NT2/D1 (cell line): ENCODE results near the gene POLE2.
"Not testable (repeated sequence)": the region's sequence is repeated elsewhere in the genome, so short reads cannot be mapped to it uniquely, and the experiment has no call there.

Experiments
- DNase-seq: peaks from one replicate; pipeline ENCODE4 v3.0.0-alpha.2; 2011; ENCODE audit warnings: low read depth, low spot score
- H3K27me3 ChIP-seq: 2 replicates; pipeline ENCODE4 v1.6.0; 2011; ENCODE audit warnings: mild to moderate bottlenecking; ENCODE audit not compliant: insufficient read length, insufficient read depth
- H3K36me3 ChIP-seq: 2 replicates; pipeline ENCODE4 v1.6.1; 2011; ENCODE audit warnings: mild to moderate bottlenecking, low read length, mixed read lengths; ENCODE audit not compliant: insufficient read depth, insufficient read length
- H3K4me1 ChIP-seq: 2 replicates; pipeline ENCODE4 v1.5.1; 2011; ENCODE audit not compliant: insufficient read depth, insufficient read length
- H3K4me3 ChIP-seq: 2 replicates; pipeline ENCODE4 v1.5.1; 2011; ENCODE audit warnings: low read depth; ENCODE audit not compliant: insufficient read length
- H3K9ac ChIP-seq: 2 replicates; pipeline ENCODE4 v1.6.0; 2011; ENCODE audit warnings: low read depth; ENCODE audit not compliant: insufficient read length
- H3K9me3 ChIP-seq: 2 replicates; pipeline ENCODE4 v1.5.1; 2011; ENCODE audit warnings: mild to moderate bottlenecking, low read length; ENCODE audit not compliant: insufficient read depth
- SUZ12 ChIP-seq: IDR thresholded peaks from 2 replicates; pipeline ENCODE4 v1.6.1; 2011; ENCODE audit not compliant: insufficient read length, insufficient read depth; ENCODE audit errors: extremely low read depth
- YY1 ChIP-seq: IDR thresholded peaks from 2 replicates; pipeline ENCODE4 v1.6.1; 2011; ENCODE audit not compliant: insufficient read length, insufficient read depth
- ZNF274 ChIP-seq: IDR thresholded peaks from 2 replicates; pipeline ENCODE4 v1.6.1; 2011; ENCODE audit warnings: mild to moderate bottlenecking, low read depth, low read length

The POLE2 gene

DNA sequence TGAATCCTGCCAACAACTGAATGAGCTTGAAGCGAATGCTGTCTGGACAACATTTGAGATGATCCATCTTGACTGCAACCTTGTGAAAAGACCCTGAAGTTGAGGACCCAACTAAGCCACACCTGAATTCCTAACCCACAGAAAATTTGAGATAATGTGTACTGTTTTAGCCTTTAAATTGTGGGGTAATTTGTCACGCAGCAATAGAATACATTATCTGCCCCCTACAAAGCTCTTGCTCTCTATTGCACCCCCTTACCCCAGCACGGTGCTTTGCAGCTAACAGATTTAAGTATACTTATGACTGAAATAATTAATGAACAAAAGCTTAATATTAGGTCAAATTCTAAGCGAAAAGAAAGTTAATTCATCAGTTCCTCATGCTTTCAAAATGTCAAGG, 1.6 kb downstream of the POLE2 start:
- Histone ChIP-seq H3K9ac (no peak overlapping the region), H3K36me3 (peaks cover 19% of the 10 kb centered on the region), H3K9me3 (no peaks in the 10 kb centered on the region), H3K27me3 (no peaks in the 10 kb centered on the region), H3K4me3 (no peak overlapping the region), H3K4me1 (no peaks in the 10 kb centered on the region)
- TF ChIP-seq SUZ12 (no peak), YY1 (no peak), ZNF274 (no peak)
- no peak for DNase-seq

DNA sequence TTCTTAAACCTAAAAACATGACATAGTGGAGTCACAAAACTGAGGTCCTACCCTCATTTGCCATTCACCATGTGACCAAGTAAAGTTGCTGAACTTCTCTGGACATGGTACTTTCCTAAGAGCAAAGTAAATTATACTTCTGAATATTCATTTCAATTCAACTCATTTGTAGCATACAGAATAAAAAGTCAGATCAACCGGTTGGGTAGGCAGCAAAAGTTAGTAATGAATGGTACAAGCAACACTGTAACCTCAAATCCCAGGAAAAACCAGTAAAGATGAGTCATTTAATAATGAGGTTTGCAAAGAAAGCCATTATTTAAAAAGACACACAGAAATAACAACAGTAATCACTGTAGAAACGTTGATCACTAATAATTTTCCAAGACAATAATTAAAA, 8.7 kb downstream of the POLE2 start:
- H3K4me3 ChIP-seq: no peak overlapping the region
- no peaks in the 10 kb centered on the region for H3K4me1 ChIP-seq
- no peak for TF ChIP-seq ZNF274
- no peak for TF ChIP-seq SUZ12
- TF ChIP-seq YY1: no peak
- peaks cover 59% of the 10 kb centered on the region for H3K36me3 ChIP-seq
- H3K9me3 ChIP-seq: no peaks in the 10 kb centered on the region
- no peaks in the 10 kb centered on the region for H3K27me3 ChIP-seq
- DNase-seq: no peak
- H3K9ac ChIP-seq: no peak overlapping the region

- Histone ChIP-seq H3K9me3 (no peaks in the 10 kb centered on the region), H3K27me3 (no peaks in the 10 kb centered on the region), H3K36me3 (peaks cover 63% of the 10 kb centered on the region), H3K4me1 (no peaks in the 10 kb centered on the region), H3K9ac (no peak overlapping the region), H3K4me3 (no peak overlapping the region)
- DNase-seq: no peak
- TF ChIP-seq SUZ12: no peak
These were observed 10.4 kb downstream of the POLE2 start for GRCh38 chr14:49677643-49678042.

DNA sequence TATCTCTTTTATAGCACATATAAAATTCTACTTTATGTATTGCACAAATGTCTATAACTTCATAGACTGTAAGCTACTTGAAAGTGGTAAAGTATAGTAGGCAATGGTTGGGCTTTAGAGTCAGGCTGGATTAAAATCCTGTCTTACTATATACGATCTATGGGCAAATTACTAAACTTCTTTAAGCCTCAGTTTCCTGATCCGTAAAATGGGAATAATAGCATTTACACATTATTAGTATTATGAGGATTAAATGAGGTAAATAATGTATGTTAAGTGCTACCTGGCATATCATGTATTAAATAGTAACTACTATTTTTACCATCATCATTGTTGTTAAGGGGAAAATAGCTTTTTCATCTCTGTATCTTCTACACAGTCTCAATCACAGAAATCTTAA, 14.4 kb downstream of the POLE2 start:
- H3K4me1 ChIP-seq: no peaks in the 10 kb centered on the region
- no peaks in the 10 kb centered on the region for H3K9me3 ChIP-seq
- no peak overlapping the region for H3K9ac ChIP-seq
- H3K27me3 ChIP-seq: no peaks in the 10 kb centered on the region
- peaks cover 49% of the 10 kb centered on the region for H3K36me3 ChIP-seq
- H3K4me3 ChIP-seq: no peak overlapping the region
- TF ChIP-seq SUZ12 (no peak), ZNF274 (no peak), YY1 (no peak)
- no peak for DNase-seq

- Histone ChIP-seq H3K9me3 (no peaks in the 10 kb centered on the region), H3K36me3 (peaks cover 38% of the 10 kb centered on the region), H3K27me3 (no peaks in the 10 kb centered on the region), H3K4me1 (no peaks in the 10 kb centered on the region), H3K9ac (no peak overlapping the region), H3K4me3 (no peak overlapping the region)
- TF ChIP-seq YY1 (no peak), ZNF274 (no peak), SUZ12 (no peak)
- DNase-seq: no peak
These were observed 17.5 kb downstream of the POLE2 start for GRCh38 chr14:49670475-49670874.

DNA sequence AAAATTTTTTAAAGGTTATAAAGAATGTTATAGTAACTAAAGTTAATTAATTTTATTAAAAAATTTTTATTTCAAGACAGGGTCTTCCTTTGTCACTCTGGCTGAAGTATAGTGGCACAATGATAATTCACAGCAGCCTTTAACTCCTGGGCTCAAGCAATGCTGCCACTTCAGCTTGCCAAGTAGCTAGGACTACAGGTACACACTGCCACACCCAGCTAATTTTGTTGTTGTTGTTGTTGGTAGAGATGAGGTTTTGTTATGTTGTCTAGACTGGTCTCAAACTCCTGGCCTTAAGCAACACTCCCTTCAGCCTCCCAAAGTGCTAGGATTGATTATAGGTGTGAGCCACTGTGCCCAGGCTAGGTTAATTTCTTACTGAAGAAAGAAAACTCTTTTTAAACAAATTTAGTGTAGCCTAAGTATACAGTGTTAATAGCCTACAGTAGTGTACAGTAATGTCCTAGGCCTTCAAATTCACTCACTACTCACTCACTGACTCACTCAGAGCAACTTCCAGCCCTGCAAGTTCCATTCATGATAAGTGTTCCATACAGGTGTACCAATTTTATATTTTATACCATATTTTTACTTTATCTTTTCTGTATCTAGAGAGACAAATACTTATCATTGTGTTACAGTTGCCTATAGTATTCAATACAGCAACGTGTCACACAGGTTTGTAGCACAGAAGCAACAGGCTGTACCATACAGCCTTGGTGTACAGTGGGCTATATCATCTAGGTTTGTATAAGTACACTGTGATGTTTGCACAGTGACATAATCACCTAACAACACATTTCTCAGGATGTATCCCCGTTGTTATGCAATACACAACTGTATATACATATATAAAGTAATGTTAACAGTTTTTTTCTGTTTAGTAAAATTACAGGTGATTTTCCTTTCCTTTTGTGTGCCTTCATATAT, 28.2 kb downstream of the POLE2 start:
- Histone ChIP-seq H3K27me3 (no peaks in the 10 kb centered on the region), H3K4me3 (no peak overlapping the region), H3K4me1 (no peaks in the 10 kb centered on the region), H3K36me3 (peaks cover 14% of the 10 kb centered on the region), H3K9me3 (no peaks in the 10 kb centered on the region), H3K9ac (no peak overlapping the region)
- no peak for DNase-seq
- no peak for TF ChIP-seq ZNF274
- TF ChIP-seq SUZ12: no peak
- no peak for TF ChIP-seq YY1

- H3K36me3 ChIP-seq: peaks cover 26% of the 10 kb centered on the region
- H3K4me1 ChIP-seq, H3K27me3 ChIP-seq, H3K4me3 ChIP-seq, H3K9me3 ChIP-seq, DNase-seq, H3K9ac ChIP-seq: not testable (repeated sequence)
These were observed 30.5 kb downstream of the POLE2 start for GRCh38 chr14:49657500-49657899.

- no peaks in the 10 kb centered on the region for H3K4me1 ChIP-seq
- no peak for DNase-seq
- no peaks in the 10 kb centered on the region for H3K27me3 ChIP-seq
- H3K4me3 ChIP-seq: no peak overlapping the region
- H3K36me3 ChIP-seq: peaks cover 39% of the 10 kb centered on the region
- no peaks in the 10 kb centered on the region for H3K9me3 ChIP-seq
- no peak overlapping the region for H3K9ac ChIP-seq
- no peak for TF ChIP-seq SUZ12
- no peak for TF ChIP-seq ZNF274
These were observed 33.5 kb downstream of the POLE2 start for GRCh38 chr14:49654511-49654910.
